WTC11 (cell line): ENCODE data around the gene UGT1A10. TPM values are rescaled to one million over a fixed set of nuclear protein-coding genes. Genes with fewer than 3 reads are reported as not detected.

Experiments used
- ATAC-seq: fragments of 200-7000 bp; cut with Tn5 transposase; 2 replicates; pipeline ENCODE4 v1.10.0; 2021; ENCODE audit warnings: mild to moderate bottlenecking, moderate library complexity
- CTCF ChIA-PET: fragments of 300-600 bp; sonication (Branson Sonifier 250); formaldehyde crosslinking; loops from one replicate; lab custom pipeline; 2021; ENCODE audit warnings: antibody characterized with exemption; lab: Charles Lee
- POLR2A ChIA-PET: fragments of 350-600 bp; sonication (Branson Sonifier 250); formaldehyde crosslinking; loops from one replicate; lab custom pipeline; 2021; ENCODE audit warnings: antibody characterized with exemption; lab: Charles Lee
- DNase-seq: peaks from one replicate; pipeline ENCODE4 v3.0.0; 2021; ENCODE audit warnings: low spot score
- H3K27ac Mint-ChIP-seq: 2 replicates; pipeline ENCODE4 v1.8.0; 2021; ENCODE audit warnings: mixed read lengths
- H3K27me3 Mint-ChIP-seq: 2 replicates; pipeline ENCODE4 v1.8.0; 2021; ENCODE audit warnings: low read depth, mild to moderate bottlenecking, moderate library complexity, mixed read lengths
- H3K36me3 Mint-ChIP-seq: 2 replicates; pipeline ENCODE4 v1.8.0; 2021; ENCODE audit warnings: mixed read lengths
- H3K4me1 Mint-ChIP-seq: 2 replicates; pipeline ENCODE4 v1.8.0; 2022; ENCODE audit warnings: mixed read lengths
- H3K4me3 Mint-ChIP-seq: 2 replicates; pipeline ENCODE4 v1.8.0; 2021; ENCODE audit warnings: mild to moderate bottlenecking, moderate library complexity, mixed read lengths
- H3K9me3 Mint-ChIP-seq: 2 replicates; pipeline ENCODE4 v1.8.0; 2021; ENCODE audit warnings: mixed read lengths
- ETV6 ChIP-seq: sonication (generic); formaldehyde crosslinking; IDR thresholded peaks from 2 replicates; pipeline ENCODE4 v1.8.1; 2022; ENCODE audit warnings: mild to moderate bottlenecking, missing genetic modification reagents
- GTF2I ChIP-seq: fragments of 250-450 bp; sonication (Bioruptor Pico); conservative IDR thresholded peaks from 2 replicates; pipeline ENCODE4 v1.4.0; 2021; ENCODE audit warnings: mild to moderate bottlenecking
- IRF2 ChIP-seq: sonication (generic); formaldehyde crosslinking; IDR thresholded peaks from 2 replicates; pipeline ENCODE4 v1.8.0; 2022; ENCODE audit warnings: low read depth, missing genetic modification reagents, borderline replicate concordance
- MXD4 ChIP-seq: fragments of 250-450 bp; sonication (Bioruptor Pico); IDR thresholded peaks from 2 replicates; pipeline ENCODE4 v1.8.0; 2021; ENCODE audit warnings: mild to moderate bottlenecking, moderate library complexity, borderline replicate concordance
- MYBL2 ChIP-seq: sonication (generic); formaldehyde crosslinking; IDR thresholded peaks from 2 replicates; pipeline ENCODE4 v1.8.1; 2023; ENCODE audit warnings: mild to moderate bottlenecking, moderate library complexity, missing genetic modification reagents
- NFYB ChIP-seq: sonication (generic); formaldehyde crosslinking; conservative IDR thresholded peaks from 2 replicates; pipeline ENCODE4 v1.8.0; 2022; ENCODE audit warnings: low read depth, missing genetic modification reagents
- NR3C1 ChIP-seq: sonication (generic); formaldehyde crosslinking; conservative IDR thresholded peaks from 2 replicates; pipeline ENCODE4 v1.8.1; 2023; ENCODE audit warnings: low read depth, mild to moderate bottlenecking, missing genetic modification reagents
- RELA ChIP-seq: sonication (generic); formaldehyde crosslinking; IDR thresholded peaks from 2 replicates; pipeline ENCODE4 v1.8.1; 2022; ENCODE audit warnings: missing genetic modification reagents, mild to moderate bottlenecking, borderline replicate concordance
- TP53 ChIP-seq: sonication (generic); formaldehyde crosslinking; IDR thresholded peaks from 2 replicates; pipeline ENCODE4 v1.8.1; 2023; ENCODE audit warnings: mild to moderate bottlenecking, missing genetic modification reagents
- ZNF138 ChIP-seq: sonication (generic); formaldehyde crosslinking; conservative IDR thresholded peaks from 2 replicates; pipeline ENCODE4 v1.8.1; 2022; ENCODE audit warnings: mild to moderate bottlenecking, moderate library complexity, missing genetic modification reagents
- ZNF317 ChIP-seq: sonication (generic); formaldehyde crosslinking; IDR thresholded peaks from 2 replicates; pipeline ENCODE4 v1.8.1; 2023; ENCODE audit warnings: low read depth, mild to moderate bottlenecking, moderate library complexity, missing genetic modification reagents, borderline replicate concordance
- ZNF671 ChIP-seq: fragments of 250-450 bp; sonication (Bioruptor Pico); IDR thresholded peaks from 2 replicates; pipeline ENCODE4 v1.8.0; 2021; ENCODE audit warnings: mild to moderate bottlenecking
- total RNA-seq: library from RNA; stranded (reverse); gene quantifications from 3 replicates; pipeline ENCODE4 v1.2.3, GENCODE V29; 2021
- TF ChIP-seq, protein P1 (sequence below): sonication (generic); formaldehyde crosslinking; IDR thresholded peaks from 2 replicates; pipeline ENCODE4 v1.8.1; 2022; ENCODE audit warnings: low read depth, missing genetic modification reagents, borderline replicate concordance
- TF ChIP-seq, protein P2 (sequence below): sonication (generic); formaldehyde crosslinking; IDR thresholded peaks from 2 replicates; pipeline ENCODE4 v1.8.1; 2023; ENCODE audit warnings: mild to moderate bottlenecking, missing genetic modification reagents, borderline replicate concordance
- TF ChIP-seq, protein P3 (sequence below): sonication (generic); formaldehyde crosslinking; IDR thresholded peaks from 2 replicates; pipeline ENCODE4 v1.8.1; 2023; ENCODE audit warnings: mild to moderate bottlenecking, missing genetic modification reagents
- TF ChIP-seq, protein P4 (sequence below): sonication (generic); formaldehyde crosslinking; conservative IDR thresholded peaks from 2 replicates; pipeline ENCODE4 v1.8.1; 2023; ENCODE audit warnings: mild to moderate bottlenecking, low read depth, missing genetic modification reagents, moderate library complexity
- TF ChIP-seq, protein P5 (sequence below): sonication (generic); formaldehyde crosslinking; IDR thresholded peaks from 2 replicates; pipeline ENCODE4 v1.8.0; 2022; ENCODE audit warnings: mild to moderate bottlenecking, missing genetic modification reagents
- TF ChIP-seq, protein P6 (sequence below): sonication (generic); formaldehyde crosslinking; IDR thresholded peaks from 2 replicates; pipeline ENCODE4 v1.8.0; 2023; ENCODE audit warnings: missing genetic modification reagents
- TF ChIP-seq, protein P7 (sequence below): fragments of 250-450 bp; sonication (Bioruptor Pico); conservative IDR thresholded peaks from 2 replicates; pipeline ENCODE4 v1.9.0; 2021; ENCODE audit warnings: mild to moderate bottlenecking
- TF ChIP-seq, protein P8 (sequence below): sonication (generic); formaldehyde crosslinking; IDR thresholded peaks from 2 replicates; pipeline ENCODE4 v1.8.0; 2022; ENCODE audit warnings: mild to moderate bottlenecking, missing genetic modification reagents

UGT1A10 gene
- total RNA-seq, 1 experiment from 2014 or later, result not detected

DNA sequence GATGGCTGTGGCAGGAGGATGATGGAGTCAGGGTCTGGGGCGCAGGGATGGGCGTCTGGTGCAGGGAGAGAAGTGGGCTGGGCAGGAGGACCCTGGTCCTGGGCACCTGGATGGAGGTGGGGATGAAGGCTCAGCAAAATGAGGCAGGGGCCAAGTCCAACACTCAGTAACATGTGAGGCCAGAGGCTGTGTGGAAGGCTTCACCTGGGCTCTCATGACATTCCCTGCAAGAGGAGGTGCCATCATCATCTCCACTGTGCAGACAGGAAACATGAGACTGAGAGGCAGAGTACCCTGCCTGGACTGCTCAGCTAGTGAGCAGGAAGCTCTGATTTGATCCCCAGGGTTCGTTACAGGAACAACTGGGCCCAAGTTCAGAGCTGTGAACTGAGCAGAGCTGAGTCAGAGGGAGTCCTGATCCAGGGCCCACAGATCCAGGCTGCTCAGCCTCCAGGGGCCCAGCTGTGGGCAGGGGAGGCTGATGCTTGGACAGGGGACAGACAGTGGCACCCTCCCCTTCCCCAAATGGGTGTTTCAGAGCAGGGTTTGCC is 181.2 kb downstream of the UGT1A10 start (continued):
- TF ChIP-seq ZNF138 (CRISPR knock-in tag) (no peak), ZNF671 (no peak), ETV6 (CRISPR knock-in tag) (no peak), MYBL2 (CRISPR knock-in tag) (no peak), TP53 (no peak), IRF2 (CRISPR knock-in tag) (no peak), MXD4 (no peak)
- TF ChIP-seq, protein P1, sequence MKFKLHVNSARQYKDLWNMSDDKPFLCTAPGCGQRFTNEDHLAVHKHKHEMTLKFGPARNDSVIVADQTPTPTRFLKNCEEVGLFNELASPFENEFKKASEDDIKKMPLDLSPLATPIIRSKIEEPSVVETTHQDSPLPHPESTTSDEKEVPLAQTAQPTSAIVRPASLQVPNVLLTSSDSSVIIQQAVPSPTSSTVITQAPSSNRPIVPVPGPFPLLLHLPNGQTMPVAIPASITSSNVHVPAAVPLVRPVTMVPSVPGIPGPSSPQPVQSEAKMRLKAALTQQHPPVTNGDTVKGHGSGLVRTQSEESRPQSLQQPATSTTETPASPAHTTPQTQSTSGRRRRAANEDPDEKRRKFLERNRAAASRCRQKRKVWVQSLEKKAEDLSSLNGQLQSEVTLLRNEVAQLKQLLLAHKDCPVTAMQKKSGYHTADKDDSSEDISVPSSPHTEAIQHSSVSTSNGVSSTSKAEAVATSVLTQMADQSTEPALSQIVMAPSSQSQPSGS (CRISPR knock-in tag), result no peak
- TF ChIP-seq, protein P2, sequence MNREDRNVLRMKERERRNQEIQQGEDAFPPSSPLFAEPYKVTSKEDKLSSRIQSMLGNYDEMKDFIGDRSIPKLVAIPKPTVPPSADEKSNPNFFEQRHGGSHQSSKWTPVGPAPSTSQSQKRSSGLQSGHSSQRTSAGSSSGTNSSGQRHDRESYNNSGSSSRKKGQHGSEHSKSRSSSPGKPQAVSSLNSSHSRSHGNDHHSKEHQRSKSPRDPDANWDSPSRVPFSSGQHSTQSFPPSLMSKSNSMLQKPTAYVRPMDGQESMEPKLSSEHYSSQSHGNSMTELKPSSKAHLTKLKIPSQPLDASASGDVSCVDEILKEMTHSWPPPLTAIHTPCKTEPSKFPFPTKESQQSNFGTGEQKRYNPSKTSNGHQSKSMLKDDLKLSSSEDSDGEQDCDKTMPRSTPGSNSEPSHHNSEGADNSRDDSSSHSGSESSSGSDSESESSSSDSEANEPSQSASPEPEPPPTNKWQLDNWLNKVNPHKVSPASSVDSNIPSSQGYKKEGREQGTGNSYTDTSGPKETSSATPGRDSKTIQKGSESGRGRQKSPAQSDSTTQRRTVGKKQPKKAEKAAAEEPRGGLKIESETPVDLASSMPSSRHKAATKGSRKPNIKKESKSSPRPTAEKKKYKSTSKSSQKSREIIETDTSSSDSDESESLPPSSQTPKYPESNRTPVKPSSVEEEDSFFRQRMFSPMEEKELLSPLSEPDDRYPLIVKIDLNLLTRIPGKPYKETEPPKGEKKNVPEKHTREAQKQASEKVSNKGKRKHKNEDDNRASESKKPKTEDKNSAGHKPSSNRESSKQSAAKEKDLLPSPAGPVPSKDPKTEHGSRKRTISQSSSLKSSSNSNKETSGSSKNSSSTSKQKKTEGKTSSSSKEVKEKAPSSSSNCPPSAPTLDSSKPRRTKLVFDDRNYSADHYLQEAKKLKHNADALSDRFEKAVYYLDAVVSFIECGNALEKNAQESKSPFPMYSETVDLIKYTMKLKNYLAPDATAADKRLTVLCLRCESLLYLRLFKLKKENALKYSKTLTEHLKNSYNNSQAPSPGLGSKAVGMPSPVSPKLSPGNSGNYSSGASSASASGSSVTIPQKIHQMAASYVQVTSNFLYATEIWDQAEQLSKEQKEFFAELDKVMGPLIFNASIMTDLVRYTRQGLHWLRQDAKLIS (CRISPR knock-in tag), result no peak
- TF ChIP-seq, protein P3, sequence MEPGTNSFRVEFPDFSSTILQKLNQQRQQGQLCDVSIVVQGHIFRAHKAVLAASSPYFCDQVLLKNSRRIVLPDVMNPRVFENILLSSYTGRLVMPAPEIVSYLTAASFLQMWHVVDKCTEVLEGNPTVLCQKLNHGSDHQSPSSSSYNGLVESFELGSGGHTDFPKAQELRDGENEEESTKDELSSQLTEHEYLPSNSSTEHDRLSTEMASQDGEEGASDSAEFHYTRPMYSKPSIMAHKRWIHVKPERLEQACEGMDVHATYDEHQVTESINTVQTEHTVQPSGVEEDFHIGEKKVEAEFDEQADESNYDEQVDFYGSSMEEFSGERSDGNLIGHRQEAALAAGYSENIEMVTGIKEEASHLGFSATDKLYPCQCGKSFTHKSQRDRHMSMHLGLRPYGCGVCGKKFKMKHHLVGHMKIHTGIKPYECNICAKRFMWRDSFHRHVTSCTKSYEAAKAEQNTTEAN (CRISPR knock-in tag), result no peak
- TF ChIP-seq, protein P4, sequence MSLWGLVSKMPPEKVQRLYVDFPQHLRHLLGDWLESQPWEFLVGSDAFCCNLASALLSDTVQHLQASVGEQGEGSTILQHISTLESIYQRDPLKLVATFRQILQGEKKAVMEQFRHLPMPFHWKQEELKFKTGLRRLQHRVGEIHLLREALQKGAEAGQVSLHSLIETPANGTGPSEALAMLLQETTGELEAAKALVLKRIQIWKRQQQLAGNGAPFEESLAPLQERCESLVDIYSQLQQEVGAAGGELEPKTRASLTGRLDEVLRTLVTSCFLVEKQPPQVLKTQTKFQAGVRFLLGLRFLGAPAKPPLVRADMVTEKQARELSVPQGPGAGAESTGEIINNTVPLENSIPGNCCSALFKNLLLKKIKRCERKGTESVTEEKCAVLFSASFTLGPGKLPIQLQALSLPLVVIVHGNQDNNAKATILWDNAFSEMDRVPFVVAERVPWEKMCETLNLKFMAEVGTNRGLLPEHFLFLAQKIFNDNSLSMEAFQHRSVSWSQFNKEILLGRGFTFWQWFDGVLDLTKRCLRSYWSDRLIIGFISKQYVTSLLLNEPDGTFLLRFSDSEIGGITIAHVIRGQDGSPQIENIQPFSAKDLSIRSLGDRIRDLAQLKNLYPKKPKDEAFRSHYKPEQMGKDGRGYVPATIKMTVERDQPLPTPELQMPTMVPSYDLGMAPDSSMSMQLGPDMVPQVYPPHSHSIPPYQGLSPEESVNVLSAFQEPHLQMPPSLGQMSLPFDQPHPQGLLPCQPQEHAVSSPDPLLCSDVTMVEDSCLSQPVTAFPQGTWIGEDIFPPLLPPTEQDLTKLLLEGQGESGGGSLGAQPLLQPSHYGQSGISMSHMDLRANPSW (CRISPR knock-in tag), result no peak

DNA sequence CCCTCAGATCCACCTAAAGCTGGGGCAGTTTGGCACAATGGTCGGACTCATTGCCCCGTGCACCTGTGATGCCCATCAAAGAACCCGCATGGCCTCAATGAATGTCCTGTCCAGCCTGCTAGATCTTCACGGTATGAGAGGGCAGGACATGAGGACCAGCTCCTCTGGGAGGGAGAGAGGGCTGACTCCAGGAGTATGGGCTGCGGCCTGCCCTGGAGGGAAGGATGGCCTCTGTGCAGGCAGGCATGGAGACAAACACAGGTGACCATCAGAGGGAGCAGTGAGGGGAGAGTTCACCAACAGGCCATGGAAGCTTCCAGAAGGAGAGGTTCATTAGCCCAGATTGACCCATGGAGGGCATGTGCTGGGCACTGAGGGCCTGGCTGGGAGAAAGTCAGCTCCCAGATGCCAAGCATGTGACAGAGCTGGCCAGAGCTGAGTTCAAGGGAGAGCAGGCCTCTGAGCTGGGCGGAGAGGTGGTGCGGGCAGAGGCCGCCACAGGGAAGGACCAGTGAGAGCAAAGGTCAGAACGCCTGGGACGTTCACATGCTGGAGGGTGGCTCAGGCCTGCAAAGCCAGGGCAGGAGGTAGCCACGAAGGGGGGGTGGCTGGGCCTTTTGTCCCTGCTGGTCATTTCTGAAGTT is 181.9 kb downstream of the UGT1A10 start:
- H3K27me3 Mint-ChIP-seq, result no peaks in the 10 kb centered on the region
- no peak overlapping the region for H3K4me3 Mint-ChIP-seq
- H3K36me3 Mint-ChIP-seq, result no peaks in the 10 kb centered on the region
- POLR2A ChIA-PET, result no interaction called here
- no peak for DNase-seq
- peaks cover 7% of the 10 kb centered on the region; the same call in 1 of the 2 replicates for H3K9me3 Mint-ChIP-seq
- H3K27ac Mint-ChIP-seq, result no peak overlapping the region
- CTCF ChIA-PET, result interaction anchor here (1.3 kb wide), 1 partner anchor 15 kb away, joined by 3 read pairs; no protein-coding TSS in a partner anchor
- H3K4me1 Mint-ChIP-seq, result no peaks in the 10 kb centered on the region
- no peak for ATAC-seq
- TF ChIP-seq, protein P5, sequence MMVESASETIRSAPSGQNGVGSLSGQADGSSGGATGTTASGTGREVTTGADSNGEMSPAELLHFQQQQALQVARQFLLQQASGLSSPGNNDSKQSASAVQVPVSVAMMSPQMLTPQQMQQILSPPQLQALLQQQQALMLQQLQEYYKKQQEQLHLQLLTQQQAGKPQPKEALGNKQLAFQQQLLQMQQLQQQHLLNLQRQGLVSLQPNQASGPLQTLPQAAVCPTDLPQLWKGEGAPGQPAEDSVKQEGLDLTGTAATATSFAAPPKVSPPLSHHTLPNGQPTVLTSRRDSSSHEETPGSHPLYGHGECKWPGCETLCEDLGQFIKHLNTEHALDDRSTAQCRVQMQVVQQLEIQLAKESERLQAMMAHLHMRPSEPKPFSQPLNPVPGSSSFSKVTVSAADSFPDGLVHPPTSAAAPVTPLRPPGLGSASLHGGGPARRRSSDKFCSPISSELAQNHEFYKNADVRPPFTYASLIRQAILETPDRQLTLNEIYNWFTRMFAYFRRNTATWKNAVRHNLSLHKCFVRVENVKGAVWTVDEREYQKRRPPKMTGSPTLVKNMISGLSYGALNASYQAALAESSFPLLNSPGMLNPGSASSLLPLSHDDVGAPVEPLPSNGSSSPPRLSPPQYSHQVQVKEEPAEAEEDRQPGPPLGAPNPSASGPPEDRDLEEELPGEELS (CRISPR knock-in tag), result no peak
- TF ChIP-seq GTF2I (CRISPR knock-in tag) (no peak), NR3C1 (CRISPR knock-in tag) (no peak), RELA (CRISPR knock-in tag) (no peak), ZNF317 (CRISPR knock-in tag) (no peak), NFYB (CRISPR knock-in tag) (no peak)
- TF ChIP-seq, protein P6, sequence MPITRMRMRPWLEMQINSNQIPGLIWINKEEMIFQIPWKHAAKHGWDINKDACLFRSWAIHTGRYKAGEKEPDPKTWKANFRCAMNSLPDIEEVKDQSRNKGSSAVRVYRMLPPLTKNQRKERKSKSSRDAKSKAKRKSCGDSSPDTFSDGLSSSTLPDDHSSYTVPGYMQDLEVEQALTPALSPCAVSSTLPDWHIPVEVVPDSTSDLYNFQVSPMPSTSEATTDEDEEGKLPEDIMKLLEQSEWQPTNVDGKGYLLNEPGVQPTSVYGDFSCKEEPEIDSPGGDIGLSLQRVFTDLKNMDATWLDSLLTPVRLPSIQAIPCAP (CRISPR knock-in tag), result no peak
- TF ChIP-seq, protein P7, sequence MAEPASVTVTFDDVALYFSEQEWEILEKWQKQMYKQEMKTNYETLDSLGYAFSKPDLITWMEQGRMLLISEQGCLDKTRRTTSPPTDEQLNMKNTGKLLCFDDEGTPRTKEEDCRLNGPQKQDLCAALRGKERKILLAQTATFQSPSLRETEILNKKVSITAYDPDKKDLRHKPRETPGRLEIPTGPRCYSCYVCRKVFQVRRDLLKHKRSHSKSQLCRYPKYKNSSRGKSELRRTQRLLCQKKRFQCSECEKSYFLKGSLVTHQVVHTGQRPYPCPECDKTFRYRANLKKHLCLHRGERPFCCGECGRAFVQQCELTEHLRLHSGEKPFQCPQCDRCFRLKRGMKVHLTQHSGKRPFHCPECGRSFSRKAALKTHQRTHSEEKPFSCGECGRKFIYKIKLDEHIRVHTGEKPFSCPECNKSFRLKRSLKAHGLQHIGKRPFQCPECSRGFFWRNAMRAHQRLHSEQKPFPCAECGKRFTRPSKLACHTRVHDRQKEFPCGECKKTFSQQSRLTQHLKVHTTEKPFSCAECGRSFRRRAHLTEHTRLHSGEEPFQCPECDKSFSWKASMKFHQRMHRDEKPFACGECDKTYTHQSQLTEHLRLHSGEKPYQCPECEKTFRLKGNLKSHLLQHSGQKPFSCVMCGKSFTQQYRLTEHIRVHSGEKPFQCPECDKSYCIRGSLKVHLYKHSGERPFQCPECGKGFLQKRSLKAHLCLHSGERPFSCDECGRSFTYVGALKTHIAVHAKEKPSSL (CRISPR knock-in tag), result no peak
- TF ChIP-seq, protein P8, sequence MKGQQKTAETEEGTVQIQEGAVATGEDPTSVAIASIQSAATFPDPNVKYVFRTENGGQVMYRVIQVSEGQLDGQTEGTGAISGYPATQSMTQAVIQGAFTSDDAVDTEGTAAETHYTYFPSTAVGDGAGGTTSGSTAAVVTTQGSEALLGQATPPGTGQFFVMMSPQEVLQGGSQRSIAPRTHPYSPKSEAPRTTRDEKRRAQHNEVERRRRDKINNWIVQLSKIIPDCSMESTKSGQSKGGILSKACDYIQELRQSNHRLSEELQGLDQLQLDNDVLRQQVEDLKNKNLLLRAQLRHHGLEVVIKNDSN, result no peak
